GM06990 (cell line): ENCODE measurements around the gene C6orf89.
"Not testable (repeated sequence)": the region's sequence is repeated elsewhere in the genome, so short reads cannot be mapped to it uniquely, and the experiment has no call there.

Source experiments
- DNase-seq: peaks from one replicate; pipeline ENCODE4 v3.0.0-alpha.2; 2011; ENCODE audit not compliant: insufficient read length; ENCODE audit errors: extremely low read depth
- H3K27me3 ChIP-seq: replicated peaks from 2 replicates; pipeline ENCODE4 v1.6.0; 2011; ENCODE audit warnings: low read length; ENCODE audit not compliant: control insufficient read depth, insufficient read depth
- H3K36me3 ChIP-seq: 2 replicates; pipeline ENCODE4 v1.5.1; 2011; ENCODE audit warnings: low read length; ENCODE audit not compliant: control insufficient read depth, insufficient read depth
- H3K4me3 ChIP-seq: replicated peaks from 2 replicates; pipeline ENCODE4 v1.5.1; 2011; ENCODE audit warnings: low read depth, mild to moderate bottlenecking, control low read depth, low read length
- CTCF ChIP-seq: IDR thresholded peaks from 2 replicates; pipeline ENCODE4 v1.5.1; 2011; ENCODE audit warnings: low read length, control low read depth, mild to moderate bottlenecking, inconsistent platforms; ENCODE audit not compliant: insufficient read depth, poor library complexity, severe bottlenecking

Gene C6orf89

GRCh38 chr6:36888654-36889481 lies 3.1 kb downstream of the C6orf89 start:
- no peaks in the 10 kb centered on the region for H3K27me3 ChIP-seq
- no peaks in the 10 kb centered on the region for H3K36me3 ChIP-seq
- H3K4me3 ChIP-seq, result no peak overlapping the region
- no peak for DNase-seq
- TF ChIP-seq CTCF, result no peak

GRCh38 chr6:36890112-36890663 lies 4.4 kb downstream of the C6orf89 start:
- no peaks in the 10 kb centered on the region for H3K36me3 ChIP-seq
- H3K4me3 ChIP-seq, result no peak overlapping the region
- TF ChIP-seq CTCF, result no peak
- no peak for DNase-seq
- no peaks in the 10 kb centered on the region for H3K27me3 ChIP-seq

GRCh38 chr6:36891153-36891552 lies 5.4 kb downstream of the C6orf89 start:
- not testable (repeated sequence) for DNase-seq, H3K27me3 ChIP-seq, H3K36me3 ChIP-seq, H3K4me3 ChIP-seq

- DNase-seq, result no peak
- no peak for TF ChIP-seq CTCF
- Histone ChIP-seq H3K4me3 (no peak overlapping the region), H3K36me3 (no peaks in the 10 kb centered on the region), H3K27me3 (no peaks in the 10 kb centered on the region)
These were observed 8.5 kb downstream of the C6orf89 start for GRCh38 chr6:36893976-36894932.

GRCh38 chr6:36897609-36898008 lies 11.9 kb downstream of the C6orf89 start:
- no peak for DNase-seq
- Histone ChIP-seq H3K4me3 (no peak overlapping the region), H3K36me3 (no peaks in the 10 kb centered on the region), H3K27me3 (no peaks in the 10 kb centered on the region)
- TF ChIP-seq CTCF, result peak; percentile 25

GRCh38 chr6:36904114-36904513 lies 18.4 kb downstream of the C6orf89 start:
- TF ChIP-seq CTCF, result no peak
- no peak for DNase-seq
- Histone ChIP-seq H3K4me3 (no peak overlapping the region), H3K27me3 (no peaks in the 10 kb centered on the region), H3K36me3 (peaks cover 1% of the 10 kb centered on the region)
